ENCODE results near the gene CD248.

CD248 gene

DNA sequence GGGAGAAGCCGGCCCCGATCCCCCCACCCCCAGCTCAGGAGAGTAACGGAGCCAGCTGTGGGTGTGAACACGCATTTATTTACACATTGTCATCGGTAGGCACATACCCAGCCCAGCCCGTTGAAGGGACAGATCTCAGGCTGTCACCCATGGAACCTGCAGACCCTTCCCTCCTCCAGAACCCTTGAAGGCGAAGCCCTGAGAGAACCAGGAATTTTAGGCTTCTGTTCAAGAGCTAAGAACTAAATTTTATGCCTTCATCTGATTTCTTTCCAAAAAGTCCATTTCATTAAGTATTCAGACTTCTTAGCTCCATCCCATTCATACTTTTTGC, 28.4 kb upstream of the CD248 start:
- ATAC-seq (ENCODE audit: insufficient read depth, low read depth) (peak; percentile 37), DNase-seq (no peak)
- H3K9ac ChIP-seq (ENCODE audit: low read depth, low read length) = peak overlapping the region; percentile 82
- no peaks in the 10 kb centered on the region for H3K27me3 ChIP-seq (ENCODE audit: insufficient read depth, low read length, poor library complexity)
- peak overlapping the region; percentile 84 for H3K27ac ChIP-seq (ENCODE audit: low read length)
- peaks cover 53% of the 10 kb centered on the region for H3K79me2 ChIP-seq (ENCODE audit: insufficient read depth, low read length)
- H3K4me3 ChIP-seq (ENCODE audit: low read depth in 1 of 2, low read length in 2 of 2) = peak overlapping the region; percentile 82 to 92
- H2AFZ ChIP-seq (ENCODE audit: low read depth, low read length) = peak overlapping the region; percentile 85
- peak overlapping the region; percentile 78 for H3K4me2 ChIP-seq (ENCODE audit: insufficient read depth, low read length)
- no peaks in the 10 kb centered on the region for H3K9me3 ChIP-seq (ENCODE audit: insufficient read depth, low read length, severe bottlenecking)
- H3K4me1 ChIP-seq (ENCODE audit: insufficient read depth, low read length) = peaks cover 56% of the 10 kb centered on the region
- peaks cover 4% of the 10 kb centered on the region for H4K20me1 ChIP-seq (ENCODE audit: insufficient read depth, low read length)
- peaks cover 27% of the 10 kb centered on the region for H3K36me3 ChIP-seq (ENCODE audit: insufficient read depth, low read length)
- TF ChIP-seq CTCF (IDR thresholded peaks at IDR 0.05; ENCODE audit: borderline replicate concordance, extremely low read depth, low read length, poor library complexity, severe bottlenecking) (no peak), EZH2 (IDR thresholded peaks at IDR 0.05; ENCODE audit: borderline replicate concordance, low read depth, low read length, severe bottlenecking) (no peak)

DNA sequence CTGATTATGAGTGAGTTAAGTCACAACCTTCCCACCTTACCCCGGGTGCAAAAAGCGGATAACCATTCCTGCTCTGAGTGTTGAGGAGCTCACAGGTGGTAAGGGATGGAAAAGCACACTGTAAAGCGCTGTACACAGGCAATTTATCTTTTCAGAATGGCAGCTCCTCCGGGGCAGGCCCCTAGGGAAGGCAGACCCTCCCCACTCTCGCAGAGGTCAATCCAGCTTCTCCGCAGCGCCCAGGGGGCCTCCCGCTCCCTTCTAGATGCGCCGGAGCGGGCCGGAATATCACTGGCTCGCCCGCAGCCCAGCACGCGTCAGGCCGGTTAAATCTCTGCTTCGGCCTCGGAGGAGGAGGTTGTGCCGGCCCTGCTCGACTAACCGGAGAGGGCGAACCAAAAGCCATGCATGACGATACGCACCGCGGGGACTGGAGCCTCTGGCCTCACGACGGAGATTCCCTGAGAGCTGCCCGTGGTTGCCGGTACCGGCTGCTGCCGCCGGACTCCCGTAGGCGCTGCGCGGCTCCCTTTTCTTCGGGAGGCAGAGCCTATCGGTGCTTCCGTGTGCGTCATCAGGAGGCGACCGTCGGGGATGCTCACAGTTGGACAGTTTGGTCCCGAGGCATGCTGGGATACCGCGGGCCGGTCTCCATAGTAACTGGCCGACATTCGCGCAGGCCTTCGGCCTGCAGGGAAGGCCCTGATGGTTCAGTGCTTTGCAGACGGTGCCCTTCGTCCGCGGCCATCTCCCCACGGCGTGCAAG, 27.9 kb upstream of the CD248 start, which contains the start of gene BRMS1:
TSS of gene BRMS1 (minus strand) at position 555 of the 766 bp plus-strand sequence. CDS start 2,870 bp downstream, outside the sequence.
- Histone ChIP-seq H2AFZ (ENCODE audit: low read depth, low read length) (peak within 1 kb of the TSS; percentile 85), H3K4me2 (ENCODE audit: insufficient read depth, low read length) (peak within 1 kb of the TSS; percentile 78), H3K4me3 (ENCODE audit: low read depth in 1 of 2, low read length in 2 of 2) (peak within 1 kb of the TSS; percentile 82 to 92), H3K9ac (ENCODE audit: low read depth, low read length) (peak within 1 kb of the TSS; percentile 82), H3K27ac (ENCODE audit: low read length) (peak within 1 kb of the TSS; percentile 84), H4K20me1 (ENCODE audit: insufficient read depth, low read length) (peaks cover 4% of the 10 kb centered on the region), H3K36me3 (ENCODE audit: insufficient read depth, low read length) (peaks cover 32% of the 10 kb centered on the region), H3K27me3 (ENCODE audit: insufficient read depth, low read length, poor library complexity) (no peaks in the 10 kb centered on the region), H3K79me2 (ENCODE audit: insufficient read depth, low read length) (peaks cover 53% of the 10 kb centered on the region), H3K4me1 (ENCODE audit: insufficient read depth, low read length) (peaks cover 56% of the 10 kb centered on the region), H3K9me3 (ENCODE audit: insufficient read depth, low read length, severe bottlenecking) (no peaks in the 10 kb centered on the region)
- peak; percentile 95 for DNase-seq
- ATAC-seq (ENCODE audit: insufficient read depth, low read depth) = peak; percentile 81
- TF ChIP-seq CTCF (IDR thresholded peaks at IDR 0.05; ENCODE audit: borderline replicate concordance, extremely low read depth, low read length, poor library complexity, severe bottlenecking) = peak; percentile 34
- no peak for TF ChIP-seq EZH2 (IDR thresholded peaks at IDR 0.05; ENCODE audit: borderline replicate concordance, low read depth, low read length, severe bottlenecking)

DNA sequence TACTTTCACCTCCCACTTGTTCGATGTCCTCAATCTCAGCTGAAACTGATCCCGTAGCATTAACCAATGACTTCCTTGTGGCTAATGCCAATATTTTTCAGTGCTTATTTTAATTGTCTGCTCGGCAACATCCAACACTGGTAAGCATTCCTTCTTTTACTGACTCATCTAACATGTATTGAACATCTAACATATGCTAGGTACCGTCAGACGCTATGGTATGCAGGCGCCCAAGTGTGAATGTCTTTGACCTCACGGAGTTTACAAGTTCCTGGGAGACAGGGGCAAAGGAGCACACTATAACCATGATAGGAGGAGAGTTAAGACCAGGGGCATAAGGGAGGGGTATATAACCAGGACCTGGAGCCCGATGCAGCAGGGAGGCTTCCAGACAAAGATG, 26.3 kb upstream of the CD248 start:
- Histone ChIP-seq H3K36me3 (ENCODE audit: insufficient read depth, low read length) (peaks cover 48% of the 10 kb centered on the region), H3K27me3 (ENCODE audit: insufficient read depth, low read length, poor library complexity) (no peaks in the 10 kb centered on the region), H3K27ac (ENCODE audit: low read length) (no peak overlapping the region), H2AFZ (ENCODE audit: low read depth, low read length) (no peak overlapping the region), H3K4me3 (ENCODE audit: low read depth in 1 of 2, low read length in 2 of 2) (peak overlapping the region in 1 of 2 experiments; percentile 92; a peak in 1 of 4 replicates), H3K9ac (ENCODE audit: low read depth, low read length) (no peak overlapping the region), H3K4me1 (ENCODE audit: insufficient read depth, low read length) (peaks cover 45% of the 10 kb centered on the region), H3K79me2 (ENCODE audit: insufficient read depth, low read length) (peaks cover 46% of the 10 kb centered on the region), H3K4me2 (ENCODE audit: insufficient read depth, low read length) (peak overlapping the region; percentile 78; the same call in 1 of the 2 replicates), H4K20me1 (ENCODE audit: insufficient read depth, low read length) (peaks cover 9% of the 10 kb centered on the region), H3K9me3 (ENCODE audit: insufficient read depth, low read length, severe bottlenecking) (no peaks in the 10 kb centered on the region)
- no peak for TF ChIP-seq EZH2 (IDR thresholded peaks at IDR 0.05; ENCODE audit: borderline replicate concordance, low read depth, low read length, severe bottlenecking)
- no peak for DNase-seq
- ATAC-seq (ENCODE audit: insufficient read depth, low read depth) = no peak

- no peak overlapping the region for H3K4me3 ChIP-seq (ENCODE audit: low read depth in 1 of 2, low read length in 2 of 2)
- peaks cover 37% of the 10 kb centered on the region for H3K79me2 ChIP-seq (ENCODE audit: insufficient read depth, low read length)
- TF ChIP-seq CTCF (IDR thresholded peaks at IDR 0.05; ENCODE audit: borderline replicate concordance, extremely low read depth, low read length, poor library complexity, severe bottlenecking) = no peak
- no peak for TF ChIP-seq EZH2 (IDR thresholded peaks at IDR 0.05; ENCODE audit: borderline replicate concordance, low read depth, low read length, severe bottlenecking)
- no peak overlapping the region for H3K4me2 ChIP-seq (ENCODE audit: insufficient read depth, low read length)
- H4K20me1 ChIP-seq (ENCODE audit: insufficient read depth, low read length) = peaks cover 15% of the 10 kb centered on the region
- ATAC-seq (ENCODE audit: insufficient read depth, low read depth) (no peak), DNase-seq (no peak)
- H3K9me3 ChIP-seq (ENCODE audit: insufficient read depth, low read length, severe bottlenecking) = no peaks in the 10 kb centered on the region
- no peak overlapping the region for H3K9ac ChIP-seq (ENCODE audit: low read depth, low read length)
- peaks cover 63% of the 10 kb centered on the region for H3K36me3 ChIP-seq (ENCODE audit: insufficient read depth, low read length)
- peaks cover 35% of the 10 kb centered on the region for H3K4me1 ChIP-seq (ENCODE audit: insufficient read depth, low read length)
- no peaks in the 10 kb centered on the region for H3K27me3 ChIP-seq (ENCODE audit: insufficient read depth, low read length, poor library complexity)
- no peak overlapping the region for H3K27ac ChIP-seq (ENCODE audit: low read length)
- H2AFZ ChIP-seq (ENCODE audit: low read depth, low read length) = no peak overlapping the region
Measured at GRCh38 chr11:66341502-66342126, 24.8 kb upstream of the CD248 start.

Data from DND-41 (cell line).